HG03432 (cell line): Measurements from ENCODE around the gene RPL18.
A peak's percentile ranks its signal among the peaks of the same experiment; 100 is the strongest.

Experiments
- ATAC-seq: cut with Tn5 transposase; IDR thresholded peaks from one replicate; pipeline ENCODE4 v1.9.1; 2021; ENCODE audit warnings: mild to moderate bottlenecking, moderate library complexity; ENCODE audit not compliant: unreplicated experiment

Gene RPL18

GRCh38 chr19:48630296-48631063 lies 11.5 kb upstream of the RPL18 start:
- ATAC-seq = no peak

- ATAC-seq = no peak
Measured at GRCh38 chr19:48629599-48630295, 10.8 kb upstream of the RPL18 start.

- no peak for ATAC-seq
Measured at GRCh38 chr19:48629297-48629598, 10.3 kb upstream of the RPL18 start.

- ATAC-seq = no peak
Measured at GRCh38 chr19:48628486-48629296, 9.7 kb upstream of the RPL18 start.

- ATAC-seq = no peak
Measured at GRCh38 chr19:48627865-48628314, 8.9 kb upstream of the RPL18 start.

GRCh38 chr19:48627201-48627864 lies 8.4 kb upstream of the RPL18 start:
- no peak for ATAC-seq

- ATAC-seq = no peak
Measured at GRCh38 chr19:48625891-48626327, 6.9 kb upstream of the RPL18 start.

GRCh38 chr19:48624791-48625723 lies 6.1 kb upstream of the RPL18 start:
- ATAC-seq = no peak

- ATAC-seq = peak; percentile 67
Measured at GRCh38 chr19:48624067-48624594, 5.2 kb upstream of the RPL18 start.

GRCh38 chr19:48623556-48624066 lies 4.6 kb upstream of the RPL18 start:
- ATAC-seq = no peak

- no peak for ATAC-seq
Measured at GRCh38 chr19:48619692-48620585, 961 bp upstream of the RPL18 start.

GRCh38 chr19:48618278-48618915 lies 581 bp downstream of the RPL18 start:
- ATAC-seq = no peak

GRCh38 chr19:48617146-48617937 lies 1.6 kb downstream of the RPL18 start:
- ATAC-seq = no peak

- no peak for ATAC-seq
Measured at GRCh38 chr19:48616491-48617056, 2.4 kb downstream of the RPL18 start.

GRCh38 chr19:48616041-48616436 lies 2.9 kb downstream of the RPL18 start:
- ATAC-seq = no peak

GRCh38 chr19:48615231-48616040 lies 3.5 kb downstream of the RPL18 start:
- ATAC-seq = no peak
